Measurements from ENCODE around the gene ABHD15. TPM values are rescaled to one million over a fixed set of nuclear protein-coding genes. Genes with fewer than 3 reads are reported as not detected.

ABHD15 gene
- polyA plus RNA-seq, 2 of the 4 experiments (the other 2 are of a cell fraction): 13.5 to 15.8 TPM

GRCh38 chr17:29571486-29571882, 4.6 kb upstream of the ABHD15 start:
- H3K4me3 ChIP-seq: no peak overlapping the region
- FAIRE-seq (no peak), DNase-seq (ENCODE audit: low read depth in 1 of 2, low spot score in 1 of 2) (no peak), ATAC-seq (no peak)
- CTCF ChIA-PET: interaction anchor here (0.5 to 24.0 kb wide), 10 partner anchors 10 to 522 kb away, joined by 3 to 474 read pairs (median 8); partner anchors contain the start of genes ANKRD13B and CORO6
- H3K4me1 ChIP-seq: peaks cover 10% of the 10 kb centered on the region; the same call in 2 of the 3 replicates
- no peaks in the 10 kb centered on the region for H3K9me3 ChIP-seq
- POLR2A ChIA-PET: no interaction called here
- WGBS (ENCODE audit: missing lambda C conversion rate): 93% methylated on average over 6 of the region's 6 CpGs
- H3K27ac ChIP-seq: no peak overlapping the region
- no peak overlapping the region for H3K4me2 ChIP-seq
- TF ChIP-seq FOXS1 (CRISPR knock-in tag; IDR thresholded peaks at IDR 0.05): no peak
- TF ChIP-seq TFCP2L1 (CRISPR knock-in tag; IDR thresholded peaks at IDR 0.05): no peak
- TF ChIP-seq HES2 (IDR thresholded peaks at IDR 0.05): no peak
- TF ChIP-seq JUN (IDR thresholded peaks at IDR 0.05): no peak
- no peak for TF ChIP-seq RAD21 (conservative IDR thresholded peaks at IDR 0.05 in 1 of 2, IDR thresholded peaks at IDR 0.05 in 1 of 2)
- TF ChIP-seq HEYL (CRISPR knock-in tag; IDR thresholded peaks at IDR 0.05): no peak
- TF ChIP-seq ESRRA (IDR thresholded peaks at IDR 0.05; ENCODE audit: borderline replicate concordance, low read length): no peak
- TF ChIP-seq EHMT2 (IDR thresholded peaks at IDR 0.05; ENCODE audit: low read depth): no peak
- no peak for TF ChIP-seq JUNB (IDR thresholded peaks at IDR 0.05)
- no peak for TF ChIP-seq MAFK (IDR thresholded peaks at IDR 0.05; ENCODE audit: partially characterized antibody)
- TF ChIP-seq ZNF302 (CRISPR knock-in tag; IDR thresholded peaks at IDR 0.05): no peak
- no peak for TF ChIP-seq CBX2 (IDR thresholded peaks at IDR 0.05; ENCODE audit: borderline replicate concordance, low read depth)
- no peak for TF ChIP-seq ELK1 (IDR thresholded peaks at IDR 0.05; ENCODE audit: low read depth, low read length)
- no peak for TF ChIP-seq CEBPB (IDR thresholded peaks at IDR 0.05)
- TF ChIP-seq HOXB5 (CRISPR knock-in tag; IDR thresholded peaks at IDR 0.05): no peak

- Histone ChIP-seq H3K4me2 (no peak overlapping the region), H3K9me3 (no peaks in the 10 kb centered on the region), H3K27ac (no peak overlapping the region), H3K4me3 (no peak overlapping the region), H3K4me1 (peaks cover 12% of the 10 kb centered on the region)
- ChIA-PET CTCF (interaction anchor here (1.0 to 24.0 kb wide), 11 partner anchors 10 to 361 kb away, joined by 3 to 474 read pairs (median 7); partner anchors contain the start of genes ANKRD13B and CORO6), POLR2A (no interaction called here)
- FAIRE-seq (no peak), ATAC-seq (no peak), DNase-seq (ENCODE audit: low read depth in 1 of 2, low spot score in 1 of 2) (no peak)
- 89% methylated on average over 7 of the region's 7 CpGs for WGBS (ENCODE audit: missing lambda C conversion rate)
- TF ChIP-seq NPAS2 (CRISPR knock-in tag; IDR thresholded peaks at IDR 0.05; ENCODE audit: borderline replicate concordance) (no peak), CEBPB (IDR thresholded peaks at IDR 0.05) (no peak), REST (IDR thresholded peaks at IDR 0.05) (no peak), HEYL (CRISPR knock-in tag; IDR thresholded peaks at IDR 0.05) (no peak), GATA3 (IDR thresholded peaks at IDR 0.05; ENCODE audit: borderline replicate concordance) (no peak), HES2 (IDR thresholded peaks at IDR 0.05) (no peak), MAX (IDR thresholded peaks at IDR 0.05) (no peak), E2F6 (IDR thresholded peaks at IDR 0.05; ENCODE audit: borderline replicate concordance, low read depth) (no peak), ZC3H11A (IDR thresholded peaks at IDR 0.05) (no peak), CTCF (IDR thresholded peaks at IDR 0.05) (no peak), MAFK (IDR thresholded peaks at IDR 0.05; ENCODE audit: partially characterized antibody) (no peak)
Observed at GRCh38 chr17:29570521-29570920, 3.7 kb upstream of the ABHD15 start.

All from A549 (cell line).